ENCODE results near the gene KRAS.
"Not testable (repeated sequence)": the region's sequence is repeated elsewhere in the genome, so short reads cannot be mapped to it uniquely, and the experiment has no call there.

The KRAS gene

DNA sequence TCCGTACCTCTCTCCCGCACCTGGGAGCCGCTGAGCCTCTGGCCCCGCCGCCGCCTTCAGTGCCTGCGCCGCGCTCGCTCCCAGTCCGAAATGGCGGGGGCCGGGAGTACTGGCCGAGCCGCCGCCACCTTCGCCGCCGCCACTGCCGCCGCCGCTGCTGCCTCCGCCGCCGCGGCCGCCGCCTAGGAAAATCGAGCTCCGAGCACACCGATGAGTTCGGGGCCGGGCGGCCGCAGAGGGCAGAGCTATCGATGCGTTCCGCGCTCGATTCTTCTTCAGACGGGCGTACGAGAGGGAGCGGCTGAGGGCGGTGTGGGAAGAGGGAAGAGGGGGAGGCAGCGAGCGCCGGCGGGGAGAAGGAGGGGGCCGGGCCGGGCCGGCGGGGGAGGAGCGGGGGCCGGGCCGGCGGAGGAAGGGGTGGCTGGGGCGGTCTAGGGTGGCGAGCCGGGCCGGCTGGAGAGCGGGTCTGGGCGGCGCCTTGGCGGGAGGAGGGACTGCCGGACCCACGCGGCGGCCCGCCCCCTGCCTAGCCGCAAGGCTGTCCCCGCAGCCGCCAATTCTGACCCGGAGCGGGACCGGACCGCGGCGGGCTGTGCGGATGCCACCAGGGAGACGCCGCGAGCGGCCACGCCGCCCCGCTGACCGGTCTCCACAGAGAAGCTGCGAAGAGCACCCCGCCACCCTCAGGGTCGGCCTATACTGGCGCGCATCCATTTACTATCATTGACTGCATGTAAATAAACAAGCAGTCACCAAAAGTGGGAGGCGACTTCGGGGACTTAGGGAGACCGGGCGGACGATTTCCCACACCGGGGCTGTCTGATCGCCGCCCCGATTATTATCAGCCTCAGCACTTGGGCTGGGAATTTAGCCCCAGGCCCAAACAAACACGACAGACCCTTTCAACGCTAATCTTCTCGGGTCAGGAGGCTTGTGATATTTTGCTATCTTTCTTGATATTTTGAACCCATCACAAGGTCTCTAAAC lies at the start of gene KRAS:
KRAS (minus strand) TSS at position 186 of the 987 bp plus-strand sequence.
- DNase-seq (ENCODE audit: low read depth in 2 of 2), result peak; percentile 75 to 82

GRCh38 chr12:25296381-25296780 lies 45.7 kb upstream of the KRAS start:
- DNase-seq (ENCODE audit: low read depth in 2 of 2), result no peak

GRCh38 chr12:25295361-25295760 lies 44.6 kb upstream of the KRAS start:
- DNase-seq (ENCODE audit: low read depth in 2 of 2), result no peak

DNA sequence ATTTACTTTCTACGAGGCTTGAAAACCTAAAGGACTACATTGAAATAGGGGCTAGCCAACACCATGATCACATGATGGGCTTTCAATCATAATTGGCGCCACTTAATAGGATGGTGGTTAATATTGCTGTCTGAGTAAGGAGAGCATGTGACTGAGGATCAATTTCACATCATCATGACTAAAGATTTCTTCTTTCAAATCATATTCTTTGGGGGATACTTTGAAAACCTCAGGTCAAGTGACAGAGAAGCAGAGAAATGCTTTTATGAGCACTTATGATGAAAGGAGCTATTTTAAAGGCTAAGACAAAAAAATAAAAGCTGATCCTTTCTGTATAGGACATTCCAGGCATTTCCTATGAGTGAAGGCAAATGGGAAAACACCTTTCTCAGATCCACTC lies 42.9 kb upstream of the KRAS start:
- DNase-seq (ENCODE audit: low read depth in 2 of 2), result no peak

GRCh38 chr12:25292810-25293221 lies 42.1 kb upstream of the KRAS start:
- not testable (repeated sequence) for DNase-seq (ENCODE audit: low read depth in 2 of 2)

- no peak for DNase-seq (ENCODE audit: low read depth in 2 of 2)
Measured at GRCh38 chr12:25287610-25288009, 36.9 kb upstream of the KRAS start.

DNA sequence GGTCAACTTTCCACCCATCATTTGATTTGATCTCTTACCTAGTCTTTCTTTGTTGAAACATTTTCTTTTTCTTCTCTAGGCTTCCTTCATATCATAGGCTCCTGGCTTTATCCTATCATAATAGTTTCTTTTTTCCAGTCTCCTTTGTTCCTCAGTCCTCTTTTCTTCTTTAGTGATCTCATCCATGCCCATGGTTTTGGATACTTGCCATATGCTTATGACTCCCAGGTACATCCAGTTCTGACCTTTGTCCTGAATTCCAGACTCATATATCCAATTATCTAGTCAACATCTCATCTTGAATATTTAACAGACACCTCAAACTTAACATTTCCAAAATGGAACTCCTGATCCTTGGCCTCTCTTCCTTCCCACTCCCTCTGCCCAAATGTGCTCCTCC lies 36.1 kb upstream of the KRAS start:
- DNase-seq (ENCODE audit: low read depth in 2 of 2), result no peak

- no peak for DNase-seq (ENCODE audit: low read depth in 2 of 2)
Measured at GRCh38 chr12:25284024-25284423, 33.3 kb upstream of the KRAS start.

DNA sequence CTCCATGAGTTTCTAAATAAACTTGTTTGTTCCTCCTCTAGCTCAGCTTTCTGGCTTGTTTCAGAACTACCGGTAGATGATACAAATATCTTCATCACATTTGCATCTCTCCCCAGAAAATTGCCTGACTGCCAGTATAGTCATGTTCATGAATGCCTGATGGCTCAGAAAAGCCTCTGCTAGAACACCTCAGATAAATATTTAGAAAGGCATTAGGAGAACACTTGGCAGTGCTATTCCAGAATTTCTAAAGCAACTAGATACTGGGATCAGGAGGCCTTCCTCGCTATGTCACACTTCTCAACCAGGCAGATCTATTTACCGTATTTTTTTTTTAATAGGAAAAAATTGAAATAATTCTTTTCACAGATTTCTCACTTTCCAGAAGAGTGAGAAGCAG lies 32.3 kb upstream of the KRAS start:
- DNase-seq (ENCODE audit: low read depth in 2 of 2), result no peak

GRCh38 chr12:25280082-25280481 lies 29.4 kb upstream of the KRAS start:
- no peak for DNase-seq (ENCODE audit: low read depth in 2 of 2)

GRCh38 chr12:25278269-25278668 lies 27.5 kb upstream of the KRAS start:
- no peak for DNase-seq (ENCODE audit: low read depth in 2 of 2)

DNA sequence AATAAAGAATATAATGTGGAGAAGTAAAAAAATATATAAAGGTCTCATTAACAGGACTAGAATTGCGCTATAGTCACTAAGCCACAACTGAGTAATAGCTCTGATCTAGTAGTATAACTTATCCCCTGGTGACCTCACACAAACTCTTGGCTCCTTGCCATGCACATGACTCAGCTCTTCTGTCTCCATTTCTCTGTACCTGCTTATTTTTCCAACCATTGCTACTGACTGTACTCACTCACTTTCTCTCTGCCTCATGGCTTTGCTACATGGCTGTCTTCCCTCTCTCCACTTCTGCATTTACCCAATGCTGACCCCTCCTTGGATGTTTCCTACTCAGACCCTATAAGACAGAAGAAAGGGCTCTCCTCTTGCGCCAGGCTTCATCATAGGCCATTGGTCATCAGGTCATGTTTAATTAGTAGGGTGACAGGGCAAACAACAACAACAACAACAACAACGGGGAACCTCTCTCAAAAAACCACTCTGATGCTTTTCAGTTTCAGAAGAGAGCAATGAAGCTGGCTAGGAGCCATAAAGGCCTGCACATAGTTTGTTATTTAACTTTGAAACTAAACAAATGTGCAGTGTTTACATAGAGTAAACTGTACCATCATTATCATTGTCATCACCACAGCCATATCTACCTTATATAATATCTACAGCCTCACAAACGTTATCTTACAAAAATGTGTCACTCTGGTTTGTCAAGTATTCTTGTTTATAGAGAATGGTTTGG lies 25.6 kb upstream of the KRAS start:
- DNase-seq (ENCODE audit: low read depth in 2 of 2), result peak in 1 of 2 donors; percentile 12

GRCh38 chr12:25271486-25272098 lies 20.9 kb upstream of the KRAS start:
- DNase-seq (ENCODE audit: low read depth in 2 of 2), result no peak

DNA sequence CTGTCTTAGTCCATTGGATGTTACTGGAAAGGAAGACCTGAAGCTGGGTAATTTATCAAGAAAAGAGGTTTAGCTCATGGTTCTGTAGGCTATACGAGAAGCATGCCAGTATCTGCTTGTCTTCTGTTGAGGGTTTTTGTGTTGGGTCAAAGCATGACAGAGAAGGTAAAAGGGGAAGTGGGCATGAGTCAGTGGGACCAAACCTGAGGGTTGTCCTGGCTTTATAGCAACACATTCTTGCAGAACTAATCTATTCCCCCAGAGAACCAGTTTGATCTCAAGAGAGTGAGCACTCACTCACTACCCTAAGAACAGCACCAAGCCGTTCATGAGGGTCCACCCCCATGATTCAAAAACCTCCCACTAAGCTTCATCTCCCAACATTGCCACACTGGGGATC lies 19.0 kb upstream of the KRAS start:
- DNase-seq (ENCODE audit: low read depth in 2 of 2), result no peak

GRCh38 chr12:25266497-25266896 lies 15.8 kb upstream of the KRAS start:
- DNase-seq (ENCODE audit: low read depth in 2 of 2), result no peak

GRCh38 chr12:25264862-25265261 lies 14.1 kb upstream of the KRAS start:
- no peak for DNase-seq (ENCODE audit: low read depth in 2 of 2)

DNA sequence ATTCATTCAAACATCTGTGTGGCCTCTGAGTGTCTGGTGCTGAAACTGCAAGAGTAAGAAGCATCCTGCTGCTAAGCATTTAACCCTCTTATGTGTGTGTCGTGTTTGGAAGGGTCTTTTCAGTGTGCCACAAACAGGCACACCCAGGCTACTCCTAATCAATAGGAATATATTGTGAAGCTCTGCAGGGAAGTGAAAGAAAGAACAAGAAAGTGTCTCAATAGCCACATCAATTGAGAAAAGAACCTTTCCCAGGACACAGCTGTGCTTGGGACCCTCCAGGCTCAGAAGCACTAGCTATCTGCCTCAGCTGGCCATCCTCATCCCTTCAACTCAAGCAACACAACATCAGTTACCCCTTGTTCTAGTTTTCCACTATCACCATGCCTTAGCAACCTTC lies 13.4 kb upstream of the KRAS start:
- no peak for DNase-seq (ENCODE audit: low read depth in 2 of 2)

- no peak for DNase-seq (ENCODE audit: low read depth in 2 of 2)
Measured at GRCh38 chr12:25263594-25263993, 12.9 kb upstream of the KRAS start.

DNA sequence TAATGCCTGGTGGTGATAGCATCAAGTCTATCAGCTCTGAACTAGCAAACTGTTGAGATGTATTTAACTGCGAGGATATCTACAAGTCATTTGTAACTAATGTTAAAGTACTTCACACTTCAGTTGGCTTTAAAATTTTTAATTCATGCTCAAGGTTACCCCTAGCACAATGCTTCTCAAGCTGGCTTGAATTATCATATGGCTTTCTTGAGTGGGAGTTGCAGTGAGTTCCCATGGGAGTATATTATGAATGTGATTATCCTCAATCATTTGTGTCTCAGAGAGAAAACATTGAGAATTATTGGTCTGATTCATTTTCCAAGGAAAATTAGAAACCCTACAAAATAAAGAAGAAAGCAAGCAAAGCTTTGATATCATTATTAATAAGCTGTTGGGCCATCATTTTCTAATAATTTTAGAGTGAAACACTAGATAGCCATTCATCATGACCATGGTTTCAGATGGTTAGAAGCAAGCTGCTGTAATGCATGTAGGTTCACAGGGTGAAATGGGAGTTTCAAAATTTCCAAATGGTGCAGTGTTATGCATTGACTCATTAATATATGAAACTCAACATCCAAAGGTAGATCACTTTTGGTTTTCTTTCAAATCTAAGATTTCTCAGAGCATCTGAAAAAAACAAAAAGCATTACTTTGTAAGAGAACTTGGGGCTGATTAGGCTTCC lies 11.8 kb upstream of the KRAS start:
- no peak for DNase-seq (ENCODE audit: low read depth in 2 of 2)

DNA sequence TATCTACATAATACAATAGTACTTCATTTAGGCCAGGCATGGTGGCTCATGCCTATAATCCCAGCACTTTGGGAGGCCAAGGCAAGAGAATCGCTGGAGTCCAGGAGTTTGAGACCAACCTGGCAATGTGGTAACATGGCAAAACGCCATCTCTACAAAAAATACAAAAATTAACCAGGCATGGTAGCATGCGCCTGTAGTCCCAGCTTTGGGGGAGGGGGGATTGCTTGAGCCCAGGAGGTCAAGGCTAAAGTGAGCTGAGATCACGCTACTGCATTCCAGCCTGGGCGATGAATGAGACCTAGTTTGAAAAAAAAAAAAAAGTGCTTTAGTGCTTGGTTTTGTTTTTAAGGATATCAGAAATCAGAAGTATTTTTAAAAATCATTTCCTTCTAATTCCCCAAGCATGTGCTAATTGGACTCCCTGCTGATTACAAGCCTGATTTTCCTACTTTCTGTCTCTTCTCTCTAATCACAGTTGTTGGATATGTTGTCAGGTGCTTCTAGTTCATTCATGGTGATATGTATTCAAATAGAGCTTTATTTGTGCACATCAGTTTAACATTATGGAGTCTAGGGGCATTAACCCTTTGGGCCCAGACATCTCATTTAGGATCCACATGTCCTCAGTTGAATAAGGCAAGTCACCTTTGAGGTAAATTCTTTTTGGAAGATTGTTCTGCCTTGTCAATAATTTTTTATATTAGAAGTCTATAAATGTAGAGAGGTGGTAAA lies 7.0 kb upstream of the KRAS start:
- no peak for DNase-seq (ENCODE audit: low read depth in 2 of 2)

DNA sequence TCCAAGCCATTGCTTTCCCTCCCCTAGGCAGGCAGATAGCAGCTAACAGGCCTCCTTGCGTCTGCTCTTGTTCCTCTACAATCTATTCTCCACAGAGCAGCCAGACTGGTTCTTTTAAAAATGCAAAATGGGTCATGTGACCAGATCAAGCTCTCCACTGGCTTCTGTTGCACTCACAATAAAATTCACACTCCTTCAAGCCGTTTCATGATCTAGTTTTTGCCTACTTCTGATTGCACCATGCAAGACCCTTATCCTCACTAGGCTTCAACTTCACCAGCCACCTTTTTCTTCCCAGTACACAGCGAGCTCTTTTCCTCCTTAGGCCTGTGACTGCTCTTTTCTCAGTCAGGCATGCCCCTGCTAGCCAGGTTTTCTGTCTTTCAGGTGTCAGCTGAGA lies 6.1 kb upstream of the KRAS start:
- DNase-seq (ENCODE audit: low read depth in 2 of 2), result no peak
